Measurements from ENCODE around the gene AMN1.

Gene AMN1

GRCh38 chr12:31622038-31622437 lies 106.8 kb downstream of the AMN1 start:
- Histone ChIP-seq H3K9me3 (ENCODE audit: low read length) (no peaks in the 10 kb centered on the region), H3K27me3 (ENCODE audit: control insufficient read depth in 1 of 2, insufficient read depth in 2 of 2, low read length in 2 of 2) (no peaks in the 10 kb centered on the region), H3K4me3 (ENCODE audit: low read depth in 1 of 2, low read length in 2 of 2) (no peak overlapping the region), H3K27ac (ENCODE audit: low read depth, low read length) (no peak overlapping the region), H3K9ac (ENCODE audit: low read length) (no peak overlapping the region), H3K36me3 (ENCODE audit: insufficient read depth, low read length) (no peaks in the 10 kb centered on the region), H3K4me1 (ENCODE audit: insufficient read depth, low read length) (no peaks in the 10 kb centered on the region)
